ENCODE data around the gene FLNB. TPM values are rescaled to one million over a fixed set of nuclear protein-coding genes. Genes with fewer than 3 reads are reported as not detected.

FLNB gene
- total RNA-seq, 1 donor from 2014 or later, result 72.9 TPM

GRCh38 chr3:58029842-58030584 lies 21.8 kb downstream of the FLNB start:
- no peaks in the 10 kb centered on the region for H3K9me3 Mint-ChIP-seq (ENCODE audit: unreplicated experiment)

DNA sequence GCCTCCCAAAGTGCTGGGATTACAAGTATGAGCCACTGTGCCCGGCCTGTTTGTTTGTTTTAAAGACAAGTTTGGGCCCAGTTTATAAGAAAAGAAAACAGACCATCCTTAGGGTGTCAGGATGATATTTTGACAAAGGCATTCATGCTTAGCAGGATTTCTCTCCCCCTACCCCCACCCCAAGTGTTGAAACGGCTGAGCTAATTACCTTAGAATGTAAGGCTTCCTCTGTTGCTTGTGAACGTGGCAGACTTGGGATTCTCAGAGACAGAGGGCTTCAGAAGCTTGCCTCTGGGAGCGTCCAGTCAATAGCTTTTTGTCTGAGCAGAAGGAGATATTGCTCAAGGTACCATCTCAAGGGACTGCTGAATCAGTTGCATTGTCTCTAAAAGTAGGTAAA lies 24.0 kb downstream of the FLNB start:
- H3K4me1 Mint-ChIP-seq (ENCODE audit: unreplicated experiment), result peaks cover 21% of the 10 kb centered on the region
- no peak for DNase-seq (ENCODE audit: extremely low spot score, unreplicated experiment)

More at GRCh38 chr3:58029842-58030584, 21.8 kb downstream of the FLNB start:
- H3K27me3 Mint-ChIP-seq (ENCODE audit: unreplicated experiment), result no peaks in the 10 kb centered on the region
- no peak overlapping the region for H3K27ac Mint-ChIP-seq (ENCODE audit: unreplicated experiment)
- no peak for TF ChIP-seq CTCF (IDR thresholded peaks at IDR 0.05)
- no peak for DNase-seq (ENCODE audit: extremely low spot score, unreplicated experiment)
- no peak overlapping the region for H3K4me3 Mint-ChIP-seq (ENCODE audit: unreplicated experiment)
- H3K36me3 Mint-ChIP-seq (ENCODE audit: unreplicated experiment), result no peaks in the 10 kb centered on the region
- peaks cover 41% of the 10 kb centered on the region for H3K4me1 Mint-ChIP-seq (ENCODE audit: unreplicated experiment)

GRCh38 chr3:58034738-58035523 lies 26.7 kb downstream of the FLNB start:
- Mint-ChIP-seq H3K9me3 (ENCODE audit: unreplicated experiment) (no peaks in the 10 kb centered on the region), H3K36me3 (ENCODE audit: unreplicated experiment) (peaks cover 4% of the 10 kb centered on the region), H3K27ac (ENCODE audit: unreplicated experiment) (no peak overlapping the region), H3K4me3 (ENCODE audit: unreplicated experiment) (no peak overlapping the region), H3K4me1 (ENCODE audit: unreplicated experiment) (peaks cover 18% of the 10 kb centered on the region), H3K27me3 (ENCODE audit: unreplicated experiment) (no peaks in the 10 kb centered on the region)
- no peak for TF ChIP-seq CTCF (IDR thresholded peaks at IDR 0.05)
- no peak for DNase-seq (ENCODE audit: extremely low spot score, unreplicated experiment)

More for the DNA sequence above, 24.0 kb downstream of the FLNB start:
- H3K36me3 Mint-ChIP-seq (ENCODE audit: unreplicated experiment), result no peaks in the 10 kb centered on the region
- no peaks in the 10 kb centered on the region for H3K9me3 Mint-ChIP-seq (ENCODE audit: unreplicated experiment)
- no peak overlapping the region for H3K27ac Mint-ChIP-seq (ENCODE audit: unreplicated experiment)
- no peak overlapping the region for H3K4me3 Mint-ChIP-seq (ENCODE audit: unreplicated experiment)
- no peak for TF ChIP-seq CTCF (IDR thresholded peaks at IDR 0.05)
- no peaks in the 10 kb centered on the region for H3K27me3 Mint-ChIP-seq (ENCODE audit: unreplicated experiment)

GRCh38 chr3:58035524-58036255 lies 27.5 kb downstream of the FLNB start:
- peaks cover 21% of the 10 kb centered on the region for H3K4me1 Mint-ChIP-seq (ENCODE audit: unreplicated experiment)
- no peak overlapping the region for H3K4me3 Mint-ChIP-seq (ENCODE audit: unreplicated experiment)
- no peaks in the 10 kb centered on the region for H3K27me3 Mint-ChIP-seq (ENCODE audit: unreplicated experiment)
- TF ChIP-seq CTCF (IDR thresholded peaks at IDR 0.05), result no peak
- H3K36me3 Mint-ChIP-seq (ENCODE audit: unreplicated experiment), result peaks cover 4% of the 10 kb centered on the region
- no peak overlapping the region for H3K27ac Mint-ChIP-seq (ENCODE audit: unreplicated experiment)
- no peaks in the 10 kb centered on the region for H3K9me3 Mint-ChIP-seq (ENCODE audit: unreplicated experiment)
- no peak for DNase-seq (ENCODE audit: extremely low spot score, unreplicated experiment)
